DMS153 (cell line): ENCODE data around the gene SMPDL3B.
"Not testable (repeated sequence)": the region's sequence is repeated elsewhere in the genome, so short reads cannot be mapped to it uniquely, and the experiment has no call there.

Experiments used
- DNase-seq: peaks from one replicate; lab custom pipeline; 2025; lab: John Stamatoyannopoulos, UW

SMPDL3B gene

GRCh38 chr1:27970401-27970800 is 35.6 kb downstream of the SMPDL3B start:
- no peak for DNase-seq

GRCh38 chr1:27971674-27972073 is 36.9 kb downstream of the SMPDL3B start:
- peak; percentile 68 for DNase-seq

- no peak for DNase-seq
Observed at GRCh38 chr1:27972141-27972540, 37.3 kb downstream of the SMPDL3B start.

- DNase-seq: no peak
Observed at GRCh38 chr1:27973771-27974416, 39.1 kb downstream of the SMPDL3B start.

- DNase-seq: no peak
Observed at GRCh38 chr1:27974417-27974781, 39.6 kb downstream of the SMPDL3B start.

GRCh38 chr1:27979151-27979858 is 44.5 kb downstream of the SMPDL3B start:
- DNase-seq: peak; percentile 55

GRCh38 chr1:27979859-27980201 is 45.0 kb downstream of the SMPDL3B start:
- DNase-seq: no peak

- DNase-seq: no peak
Observed at GRCh38 chr1:27980216-27980845, 45.5 kb downstream of the SMPDL3B start.

GRCh38 chr1:27981145-27981544 is 46.3 kb downstream of the SMPDL3B start:
- no peak for DNase-seq

GRCh38 chr1:27990920-27991537 is 56.2 kb downstream of the SMPDL3B start:
- no peak for DNase-seq

GRCh38 chr1:27992276-27992675 is 57.5 kb downstream of the SMPDL3B start:
- DNase-seq: no peak

- no peak for DNase-seq
Observed at GRCh38 chr1:27993241-27993640, 58.4 kb downstream of the SMPDL3B start.

GRCh38 chr1:27994060-27994459 is 59.3 kb downstream of the SMPDL3B start:
- DNase-seq: no peak

- DNase-seq: not testable (repeated sequence)
Observed at GRCh38 chr1:27994526-27994925, 59.7 kb downstream of the SMPDL3B start.

- no peak for DNase-seq
Observed at GRCh38 chr1:27999055-27999454, 64.3 kb downstream of the SMPDL3B start.

GRCh38 chr1:28002600-28002999 is 67.8 kb downstream of the SMPDL3B start:
- no peak for DNase-seq

- DNase-seq: not testable (repeated sequence)
Observed at GRCh38 chr1:28003117-28003516, 68.3 kb downstream of the SMPDL3B start.
